Esophagus muscularis mucosa (tissue), 4 donors: Measurements from ENCODE around the gene ZNF486. TPM values are rescaled to one million over a fixed set of nuclear protein-coding genes. Genes with fewer than 3 reads are reported as not detected.
"Not testable (repeated sequence)": the region's sequence is repeated elsewhere in the genome, so short reads cannot be mapped to it uniquely, and the experiment has no call there.

ENCODE experiments used
- DNase-seq: peaks from one replicate; pipeline ENCODE4 v3.0.0-alpha.2; 2017; ENCODE audit errors: extremely low spot score
- H3K27ac ChIP-seq, 4 donors: fragments of 200-600 bp; sonication (generic); replicated peaks in 1 of 4; 1 replicate in 3 of 4; 2 replicates in 1 of 4; pipeline ENCODE4 v1.5.1; 2016 to 2019; ENCODE audit warnings: mild to moderate bottlenecking in 1 of 4
- H3K27me3 ChIP-seq, 4 donors: fragments of 200-600 bp; sonication (generic); one replicate each; pipeline versions ENCODE4 v1.5.1 to v1.6.0; 2016 to 2019
- H3K36me3 ChIP-seq, 4 donors: fragments of 200-600 bp; sonication (generic); one replicate each; pipeline ENCODE4 v1.5.1; 2016 to 2019
- H3K4me1 ChIP-seq, 4 donors: fragments of 200-600 bp; sonication (generic); one replicate each; pipeline ENCODE4 v1.5.1; 2016 to 2019
- H3K4me3 ChIP-seq, 4 donors: fragments of 200-600 bp; sonication (generic); 1 replicate in 2 of 4; 2 replicates in 2 of 4; pipeline ENCODE4 v1.5.1; 2016 to 2019; ENCODE audit warnings: mild to moderate bottlenecking in 4 of 4, moderate library complexity in 1 of 4
- H3K9me3 ChIP-seq, 4 donors: fragments of 200-600 bp; sonication (generic); 1 replicate in 3 of 4; 2 replicates in 1 of 4; pipeline ENCODE4 v1.5.1; 2016 to 2019
- CTCF ChIP-seq, 3 experiments: fragments of 200-600 bp in 2 of 3; fragments of 450-650 bp in 1 of 3; sonication (generic) in 2 of 3; IDR thresholded peaks; one replicate each; pipeline ENCODE4 v1.5.1; 2017 to 2019; ENCODE audit warnings: antibody characterized with exemption in 3 of 3, mild to moderate bottlenecking in 2 of 3, moderate library complexity in 1 of 3
- EP300 ChIP-seq: sonication (generic); formaldehyde crosslinking; IDR thresholded peaks from one replicate; pipeline ENCODE4 v1.6.1; 2017; ENCODE audit warnings: antibody characterized with exemption
- POLR2A ChIP-seq: fragments of 450-650 bp; IDR thresholded peaks from one replicate; pipeline ENCODE4 v1.6.1; 2017; ENCODE audit warnings: antibody characterized with exemption, moderate library complexity, mild to moderate bottlenecking, low read depth
- POLR2AphosphoS5 ChIP-seq, 2 donors: sonication (generic); formaldehyde crosslinking; IDR thresholded peaks; one replicate each; pipeline ENCODE4 v1.6.1; 2017; ENCODE audit warnings: antibody characterized with exemption in 2 of 2
- WGBS: methylation state at CpG from one replicate; pipeline ENCODE4 v1.1.5; 2018; 5-methylcytosine and 5-hydroxymethylcytosine counted together
- intact Hi-C: fragments of 100-400 bp; cut with DNase I; formaldehyde crosslinking; loops from one replicate; pipeline ENCODE4 v1.15.1; 2023
- total RNA-seq, 4 donors: library from RNA; depleted of rRNA; stranded (reverse); fragments of >200 nt; gene quantifications; one replicate each; pipeline versions ENCODE4 v1.1.0 to v1.2.1, GENCODE V29; 2016

Gene ZNF486
- total RNA-seq, 4 donors from 2014 or later = 3.5 to 4.2 (median 3.9) TPM

- TF ChIP-seq EP300 = no peak
- intact Hi-C loops = no loop called here
- Histone ChIP-seq H3K9me3 (peaks cover 4 to 38% (median 19%) of the 10 kb centered on the region in 4 donors), H3K36me3 (peaks cover 15 to 46% (median 24%) of the 10 kb centered on the region in 4 donors), H3K4me3 (no peak overlapping the region), H3K27me3 (no peaks in the 10 kb centered on the region), H3K4me1 (no peaks in the 10 kb centered on the region), H3K27ac (no peak overlapping the region)
- no peak for DNase-seq
- 97% methylated on average over 3 of the region's 3 CpGs for WGBS
Measured at GRCh38 chr19:20197747-20198146, 30.7 kb downstream of the ZNF486 start.

DNA sequence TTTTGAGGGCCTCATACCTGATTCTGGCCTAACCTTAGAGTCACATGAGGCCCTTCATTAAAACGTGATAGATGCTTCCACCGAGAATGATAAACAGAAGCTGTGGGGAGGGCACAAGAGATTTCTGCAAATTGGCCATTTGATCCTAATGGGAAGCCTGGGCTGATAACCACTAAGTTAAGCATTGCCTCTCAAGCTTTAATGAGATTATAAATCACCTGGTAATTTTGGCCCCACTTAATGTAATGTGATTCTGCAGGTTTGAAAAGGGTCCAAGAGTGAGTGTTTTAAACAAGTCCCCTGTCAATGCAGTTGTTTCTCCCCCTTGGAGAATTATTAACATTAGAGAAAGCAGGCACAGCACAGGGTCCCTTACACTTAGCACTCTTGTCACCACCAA lies 42.0 kb downstream of the ZNF486 start:
- whole genome bisulfite sequencing = 42% methylated on average over 2 of the region's 2 CpGs
- DNase-seq = no peak
- Histone ChIP-seq H3K27me3 (no peaks in the 10 kb centered on the region), H3K36me3 (no peaks in the 10 kb centered on the region), H3K9me3 (no peaks in the 10 kb centered on the region), H3K4me3 (no peak overlapping the region), H3K27ac (no peak overlapping the region), H3K4me1 (no peaks in the 10 kb centered on the region)
- no peak for TF ChIP-seq EP300
- no peak for TF ChIP-seq POLR2AphosphoS5 (IDR thresholded peaks at IDR 0.05)
- no peak for TF ChIP-seq CTCF (IDR thresholded peaks at IDR 0.05)
- TF ChIP-seq POLR2A = no peak
- intact Hi-C loops = no loop called here

GRCh38 chr19:20214366-20214765 lies 47.4 kb downstream of the ZNF486 start:
- H3K36me3 ChIP-seq, H3K27me3 ChIP-seq, DNase-seq, H3K4me3 ChIP-seq, intact Hi-C loops, H3K4me1 ChIP-seq, H3K9me3 ChIP-seq, H3K27ac ChIP-seq: not testable (repeated sequence)
- WGBS = 68% methylated on average over 4 of the region's 26 CpGs

DNA sequence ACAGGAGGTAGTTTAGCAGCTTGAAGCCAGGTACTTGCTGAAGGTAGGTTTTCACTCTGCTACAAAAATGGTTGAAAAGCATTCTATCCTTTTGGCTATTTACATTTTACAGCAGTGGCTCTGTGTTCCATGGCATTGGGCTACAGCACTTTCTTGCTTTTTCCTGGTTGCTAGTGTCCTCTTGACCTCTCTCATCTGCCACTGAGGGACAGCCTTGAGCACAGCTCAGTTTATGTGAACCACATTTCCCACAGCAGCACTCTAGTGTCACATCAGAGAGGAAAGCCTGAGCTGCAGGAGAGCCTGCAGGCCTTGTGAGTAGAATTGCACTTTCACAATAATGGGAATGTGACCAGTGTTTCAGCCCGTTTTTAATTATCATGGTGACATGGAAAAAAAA lies 54.6 kb downstream of the ZNF486 start:
- WGBS = 100% methylated on average over 1 of the region's 1 CpG
- H3K4me3 ChIP-seq, H3K27ac ChIP-seq, DNase-seq, H3K4me1 ChIP-seq, H3K27me3 ChIP-seq, H3K36me3 ChIP-seq, intact Hi-C loops, H3K9me3 ChIP-seq: not testable (repeated sequence)

GRCh38 chr19:20233105-20233504 lies 66.1 kb downstream of the ZNF486 start:
- no peak for DNase-seq
- H3K36me3 ChIP-seq = no peaks in the 10 kb centered on the region
- TF ChIP-seq POLR2AphosphoS5 (IDR thresholded peaks at IDR 0.05) (no peak), CTCF (IDR thresholded peaks at IDR 0.05) (no peak), EP300 (no peak), POLR2A (no peak)
- no peak overlapping the region for H3K27ac ChIP-seq
- H3K4me1 ChIP-seq = peaks cover 6 to 9% (median 7%) of the 10 kb centered on the region in 4 donors
- 100% methylated on average over 3 of the region's 3 CpGs for WGBS
- no peaks in the 10 kb centered on the region for H3K9me3 ChIP-seq
- intact Hi-C loops = no loop called here
- H3K27me3 ChIP-seq = no peaks in the 10 kb centered on the region
- H3K4me3 ChIP-seq = no peak overlapping the region

- 96% methylated on average over 8 of the region's 8 CpGs for WGBS
- no peak overlapping the region for H3K4me3 ChIP-seq
- TF ChIP-seq CTCF (IDR thresholded peaks at IDR 0.05) = no peak
- no peak for TF ChIP-seq EP300
- TF ChIP-seq POLR2A = no peak
- no peak for TF ChIP-seq POLR2AphosphoS5 (IDR thresholded peaks at IDR 0.05)
Measured at GRCh38 chr19:20235156-20235555, 68.1 kb downstream of the ZNF486 start.

More at GRCh38 chr19:20235156-20235555, 68.1 kb downstream of the ZNF486 start:
- peaks cover 12 to 16% (median 13%) of the 10 kb centered on the region in 4 donors for H3K4me1 ChIP-seq
- no peak for DNase-seq
- H3K27ac ChIP-seq = no peak overlapping the region
- intact Hi-C loops = no loop called here
- no peaks in the 10 kb centered on the region for H3K9me3 ChIP-seq
- H3K36me3 ChIP-seq = no peaks in the 10 kb centered on the region
- H3K27me3 ChIP-seq = no peaks in the 10 kb centered on the region
